Fibroblast of skin of right quadriceps (primary cell): ENCODE results near the gene NAALADL2.

Experiments used
- DNase-seq: peaks from one replicate; pipeline ENCODE4 v3.0.0-alpha.2; 2013

Gene NAALADL2

DNA sequence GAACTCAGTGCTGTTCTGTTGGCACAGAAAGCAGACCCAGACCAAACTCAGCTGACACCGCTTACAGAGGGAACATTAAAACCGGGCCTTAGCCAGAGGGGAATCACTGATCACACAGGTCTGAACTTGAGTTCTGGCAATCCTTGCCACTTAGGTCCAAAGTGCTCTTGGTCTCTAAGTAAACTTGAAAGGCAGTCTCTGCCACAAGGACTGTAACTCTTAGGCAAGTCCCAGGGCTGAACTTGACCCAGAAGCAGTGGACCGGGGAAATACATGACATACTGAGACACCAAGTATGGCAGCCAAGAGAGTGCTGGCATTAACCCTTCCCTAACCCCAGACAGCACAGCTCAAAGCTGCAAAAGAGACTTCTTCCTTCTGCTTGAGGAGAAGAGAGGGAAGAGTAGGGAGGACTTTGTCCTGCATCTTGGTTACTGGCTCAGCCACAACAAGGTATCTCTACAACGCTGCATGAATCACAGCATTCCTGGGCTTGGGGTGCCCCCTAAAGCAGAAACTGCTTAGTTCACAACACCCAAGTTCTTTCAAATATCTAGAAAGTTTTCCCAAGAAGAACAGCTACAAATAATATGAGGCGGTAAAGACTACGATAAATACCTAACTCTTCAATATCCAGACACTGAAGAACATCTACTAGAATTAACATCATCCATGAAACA lies 32.5 kb downstream of the NAALADL2 start:
- peak; percentile 25 for DNase-seq

DNA sequence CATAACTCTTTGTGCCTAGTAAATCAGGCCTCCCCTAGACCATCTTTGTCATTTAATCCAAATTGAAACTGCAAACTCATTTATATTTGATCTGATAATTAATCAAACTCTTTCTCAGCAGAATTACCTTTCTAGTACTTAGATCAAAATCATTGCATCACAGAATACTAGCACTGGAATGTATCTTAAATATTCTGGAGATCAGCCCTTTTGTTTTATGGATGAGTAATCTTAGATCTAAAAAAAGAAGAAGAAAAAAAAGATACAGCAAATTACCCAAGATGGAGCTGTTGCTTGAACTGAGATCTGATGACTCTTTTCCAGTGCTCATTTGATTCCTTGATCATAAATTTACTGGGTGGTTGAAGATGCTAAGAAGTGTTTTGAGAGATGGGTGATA lies 47.9 kb downstream of the NAALADL2 start:
- peak; percentile 19 for DNase-seq

DNA sequence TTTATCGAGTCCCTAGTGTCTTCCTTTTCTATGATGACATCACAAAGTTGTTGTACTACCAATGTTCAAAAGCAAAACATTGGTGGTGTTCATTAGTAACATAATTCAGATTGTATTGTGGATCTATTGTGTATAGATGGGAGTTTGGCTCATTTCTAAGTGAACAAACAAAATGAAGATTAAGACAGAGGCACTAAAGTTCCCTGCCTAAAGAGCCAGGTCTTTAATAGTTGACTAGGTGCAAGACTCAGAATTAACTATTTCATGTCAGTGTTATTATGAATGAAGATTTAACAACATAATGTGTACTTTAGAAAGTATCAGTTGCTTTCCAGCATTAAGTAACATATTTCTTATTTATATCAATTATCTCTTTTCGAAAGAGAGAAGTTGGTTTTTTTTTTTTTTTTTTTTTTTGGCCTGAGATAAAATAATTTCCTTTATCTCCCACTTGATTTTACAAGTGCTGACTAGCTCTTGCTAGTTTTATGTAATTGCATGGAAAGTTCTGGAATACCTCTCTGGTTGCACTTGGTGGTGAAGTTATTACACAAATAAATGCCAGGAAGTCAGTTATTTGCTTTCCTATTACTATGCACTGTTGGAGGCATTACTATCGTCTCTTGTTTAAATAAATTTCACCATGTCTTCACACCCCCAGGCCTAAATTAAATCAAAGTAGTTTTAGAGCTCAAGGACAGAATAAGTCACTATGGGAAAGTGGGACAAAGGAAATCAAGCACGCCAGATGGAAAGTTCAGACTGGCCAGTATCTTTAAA lies 48.7 kb downstream of the NAALADL2 start:
- no peak for DNase-seq

DNA sequence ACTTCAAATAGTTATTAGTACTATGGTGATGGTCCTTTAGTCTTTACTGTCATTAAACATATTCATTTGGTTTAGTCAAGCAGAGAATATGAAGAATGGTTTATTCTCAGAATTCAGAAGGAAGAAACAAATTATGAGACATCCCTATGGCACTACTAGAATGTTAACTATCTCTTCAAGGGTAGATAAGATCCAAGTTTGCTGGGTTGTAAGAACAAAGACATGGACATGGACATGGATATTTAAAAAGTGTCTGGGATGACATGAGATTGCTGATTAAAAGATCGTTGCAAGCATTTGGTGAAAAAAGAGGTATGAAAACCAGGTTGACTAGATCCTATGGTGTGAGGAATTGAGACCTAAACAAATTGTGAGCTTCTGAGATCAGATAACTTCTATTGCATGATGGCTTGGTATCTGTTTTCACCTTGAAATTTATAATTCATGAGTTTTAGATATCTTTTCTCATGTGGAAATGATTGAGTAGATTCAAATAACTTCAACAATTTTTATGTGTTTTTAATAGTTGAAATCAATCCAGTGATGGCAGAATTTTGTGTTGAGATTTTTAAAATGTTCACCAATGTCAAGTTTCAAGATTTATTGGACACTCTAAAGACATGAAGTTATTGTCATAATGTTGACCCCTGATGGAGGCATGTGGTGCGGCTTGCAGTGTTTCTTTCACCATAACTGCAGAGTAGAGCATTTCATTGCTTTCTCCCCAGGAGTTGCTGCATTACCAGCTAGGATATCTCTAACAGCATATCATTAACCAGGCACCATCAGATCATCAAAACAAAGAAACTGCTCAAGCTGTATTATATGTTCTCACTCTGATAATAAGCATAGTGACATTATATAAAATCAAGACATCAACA lies 72.6 kb downstream of the NAALADL2 start:
- peak; percentile 44 for DNase-seq

DNA sequence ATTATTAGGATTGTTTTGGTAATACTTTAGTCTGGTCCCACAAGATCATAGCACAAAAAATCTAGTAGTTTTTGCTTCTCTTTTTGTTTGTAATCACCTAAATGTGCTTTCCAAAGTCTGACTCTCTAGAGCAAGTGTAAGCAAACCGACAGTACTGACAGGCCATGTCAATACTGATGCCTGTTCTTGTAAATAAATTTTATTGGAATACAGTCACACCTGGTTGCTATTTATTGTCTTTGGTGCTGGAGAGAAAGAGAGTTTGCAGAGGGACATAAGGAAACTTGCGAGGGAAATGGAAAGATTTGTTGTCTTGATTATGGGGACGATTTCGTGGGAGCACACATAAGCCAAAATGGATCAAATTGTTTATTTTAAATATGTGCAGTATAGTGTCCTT lies 77.5 kb downstream of the NAALADL2 start:
- no peak for DNase-seq

DNA sequence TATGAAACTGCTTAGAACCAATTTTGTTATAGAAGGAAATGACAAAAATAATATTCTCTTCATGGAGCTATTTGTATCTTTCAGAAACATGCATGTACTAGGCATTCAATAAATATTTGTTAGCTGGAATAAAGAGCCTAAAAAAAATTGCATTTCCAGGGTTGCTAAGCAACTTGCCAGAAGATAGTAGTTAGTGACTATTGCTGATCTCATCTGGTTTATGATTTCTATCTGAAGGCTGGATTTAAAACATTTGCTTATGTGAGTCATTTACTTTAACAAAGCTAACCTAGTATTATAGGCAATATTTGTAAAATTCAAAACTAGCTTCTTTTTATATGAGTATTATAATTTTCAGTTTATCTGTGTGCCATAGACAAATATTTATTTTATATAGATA lies 78.3 kb downstream of the NAALADL2 start:
- DNase-seq, result peak; percentile 76

DNA sequence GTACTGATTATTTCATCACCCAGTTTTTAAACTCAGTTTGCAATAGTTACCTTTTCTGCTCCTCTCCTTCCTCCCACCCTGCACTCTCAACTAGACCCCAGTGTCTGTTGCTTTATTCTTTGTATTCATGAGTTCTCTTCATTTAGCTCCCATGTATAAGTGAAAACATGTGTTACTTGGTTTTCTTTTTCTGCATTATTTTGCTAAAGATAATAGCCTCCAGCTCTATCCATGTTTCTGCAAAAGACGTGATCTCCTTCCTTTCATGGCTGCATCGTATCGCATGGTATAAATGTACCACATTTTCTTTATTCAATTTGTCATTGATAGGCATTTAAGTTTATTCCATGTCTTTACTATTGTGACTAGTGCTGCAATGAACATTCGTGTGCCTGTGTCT lies 79.0 kb downstream of the NAALADL2 start:
- no peak for DNase-seq

DNA sequence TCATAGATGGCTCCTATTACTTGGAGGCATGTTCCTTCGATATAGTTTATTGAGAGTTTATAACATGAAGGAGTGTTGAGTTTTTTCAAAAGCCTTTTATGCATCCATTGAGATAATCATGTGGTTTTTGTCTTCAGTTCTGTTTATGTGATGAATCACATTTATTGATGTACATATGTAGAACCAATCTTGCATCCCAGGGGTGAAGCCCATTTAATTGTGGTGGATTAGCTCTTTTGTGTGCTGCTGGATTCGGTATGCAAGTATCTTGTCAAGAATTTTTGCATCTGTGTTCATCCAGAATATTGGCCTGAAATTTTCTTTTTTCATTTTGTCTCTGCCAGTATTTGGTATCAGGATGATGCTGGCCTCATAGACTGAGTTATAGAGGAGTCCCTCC lies 81.0 kb downstream of the NAALADL2 start:
- no peak for DNase-seq

DNA sequence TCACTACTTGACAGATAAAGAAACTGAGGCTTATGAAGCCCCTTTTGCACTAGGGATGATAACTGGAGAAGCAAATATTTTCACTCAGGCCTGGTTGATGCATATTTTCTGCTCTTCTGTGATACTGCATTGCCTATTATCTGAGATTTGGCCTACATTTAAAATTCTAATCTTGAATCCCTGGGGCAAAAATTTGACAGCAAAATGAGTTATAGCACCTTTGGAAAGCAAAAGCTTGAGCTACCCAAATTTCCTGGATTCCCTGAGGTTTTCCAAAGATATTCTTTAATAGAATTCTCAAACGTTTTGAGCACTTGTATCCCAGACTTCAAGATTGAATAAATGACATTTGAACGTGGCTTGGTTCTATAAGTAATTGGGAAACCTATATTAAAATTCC lies 86.1 kb downstream of the NAALADL2 start:
- no peak for DNase-seq

DNA sequence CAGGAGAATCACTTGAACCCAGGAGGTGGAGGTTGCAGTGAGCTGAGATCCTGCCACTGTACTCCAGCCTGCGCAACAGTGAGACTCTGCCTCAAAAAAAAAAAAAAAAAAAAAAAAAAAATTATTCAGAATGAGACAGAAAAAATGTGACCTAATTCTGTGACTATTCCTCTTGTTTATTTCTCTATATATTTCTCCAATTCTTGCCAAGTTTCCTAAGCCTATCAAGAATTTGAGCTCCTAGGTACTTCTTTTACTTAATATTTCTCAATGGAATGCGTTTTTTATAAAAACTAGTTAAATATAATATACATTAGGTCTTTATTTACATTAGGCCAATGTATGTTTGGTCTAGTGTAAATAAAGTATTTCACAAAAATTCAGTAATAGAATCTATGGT lies 86.8 kb downstream of the NAALADL2 start:
- no peak for DNase-seq

DNA sequence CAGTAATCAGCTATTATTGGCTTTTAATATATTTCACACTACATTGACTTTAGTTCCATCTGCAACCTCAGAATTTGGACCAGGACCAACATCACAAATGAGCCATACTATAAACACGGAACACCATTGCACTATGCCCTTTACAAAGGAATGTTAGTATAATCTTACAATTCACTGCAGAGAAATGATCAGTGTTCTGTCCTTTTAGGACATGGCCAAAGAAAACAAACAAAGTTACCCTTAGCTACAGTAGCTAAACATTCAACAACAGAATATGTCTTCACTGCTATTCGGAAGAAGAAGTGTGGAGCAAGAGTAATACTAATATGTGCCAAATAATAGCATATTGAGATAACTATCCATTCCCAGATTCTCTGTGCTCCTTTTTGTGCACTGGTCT lies 90.4 kb downstream of the NAALADL2 start:
- peak; percentile 80 for DNase-seq

DNA sequence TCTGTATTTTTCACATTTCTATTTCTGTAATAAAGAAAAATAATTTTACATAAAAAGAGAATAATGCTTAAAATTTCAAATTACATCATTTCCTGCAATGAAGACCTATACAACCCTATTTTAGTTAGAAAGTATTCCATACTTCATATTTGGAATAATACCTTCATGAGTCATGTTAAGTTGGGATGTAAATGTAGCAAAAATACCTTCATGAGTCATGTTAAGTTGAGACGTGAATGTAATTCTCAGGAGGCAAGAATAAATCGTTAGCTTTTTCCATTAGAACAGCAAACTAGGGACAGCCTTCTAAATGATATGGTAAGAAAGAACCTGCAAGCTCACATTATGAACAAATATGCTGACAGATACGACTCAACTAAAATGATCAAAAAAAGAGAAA lies 91.9 kb downstream of the NAALADL2 start:
- peak; percentile 86 for DNase-seq

DNA sequence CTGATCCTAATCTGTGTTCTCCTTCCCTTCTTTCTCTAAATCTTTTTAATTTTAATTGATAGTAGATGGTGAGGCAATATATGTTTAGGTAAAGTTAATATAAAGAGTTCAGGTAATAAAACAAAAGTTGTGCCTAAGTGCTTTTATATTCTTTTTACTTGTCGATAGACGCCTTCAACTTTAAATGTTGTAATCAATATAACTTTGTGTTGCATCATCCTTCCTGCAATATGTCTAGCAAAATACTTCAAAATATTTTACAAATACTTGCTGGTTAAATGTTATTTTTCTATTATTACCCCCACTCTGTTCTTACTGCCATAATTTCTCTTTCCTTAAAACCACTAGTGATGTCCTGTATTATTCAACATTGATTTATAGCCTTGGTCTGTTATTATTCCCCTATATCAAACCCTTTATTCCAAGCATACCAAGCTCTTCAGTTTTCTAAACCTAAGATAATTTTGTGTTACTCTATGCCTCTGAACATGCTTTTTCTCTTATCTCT lies 92.4 kb downstream of the NAALADL2 start:
- peak; percentile 30 for DNase-seq

DNA sequence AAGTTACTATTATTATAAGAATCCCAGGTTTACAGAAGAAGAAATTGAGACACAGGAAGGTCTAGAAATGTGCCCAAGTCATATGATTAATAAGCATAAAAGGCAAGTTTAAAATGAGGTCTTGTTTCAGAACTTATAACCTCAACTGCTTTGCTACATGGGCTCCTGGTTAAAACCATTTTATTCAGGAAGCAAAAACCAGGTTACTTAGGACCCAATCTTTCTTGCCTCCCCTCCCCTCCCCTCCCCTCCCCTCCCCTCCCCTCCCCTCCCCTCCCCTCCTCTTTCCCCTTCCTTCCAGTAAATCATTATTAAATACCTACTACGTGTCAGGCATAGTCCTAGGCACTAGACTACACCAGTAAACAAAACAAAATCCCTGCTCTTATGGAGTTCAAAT lies 93.9 kb downstream of the NAALADL2 start:
- no peak for DNase-seq

DNA sequence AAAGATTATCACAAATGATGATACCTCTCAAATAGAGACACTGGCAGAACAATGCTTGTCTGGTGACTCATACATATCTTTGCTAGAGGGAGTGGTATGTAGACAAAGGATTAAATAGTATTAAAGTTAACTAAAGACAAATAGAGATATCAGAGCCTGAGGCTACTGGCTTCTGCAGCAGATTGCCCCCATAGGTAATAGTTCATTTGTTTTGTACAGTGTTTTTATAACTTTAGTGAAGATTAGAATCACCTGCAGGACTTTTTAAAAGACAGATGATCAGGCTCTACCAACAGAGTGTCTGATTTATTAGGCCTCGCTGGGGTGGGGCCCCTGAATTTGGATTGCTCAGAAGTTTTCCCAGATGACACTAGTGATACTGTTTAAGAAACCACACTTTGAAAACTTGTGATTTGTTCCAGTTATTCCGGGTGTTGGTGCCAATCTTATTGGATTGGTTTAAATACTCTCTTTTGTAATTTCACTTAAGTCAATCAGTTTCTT lies 96.4 kb downstream of the NAALADL2 start:
- peak; percentile 57 for DNase-seq

DNA sequence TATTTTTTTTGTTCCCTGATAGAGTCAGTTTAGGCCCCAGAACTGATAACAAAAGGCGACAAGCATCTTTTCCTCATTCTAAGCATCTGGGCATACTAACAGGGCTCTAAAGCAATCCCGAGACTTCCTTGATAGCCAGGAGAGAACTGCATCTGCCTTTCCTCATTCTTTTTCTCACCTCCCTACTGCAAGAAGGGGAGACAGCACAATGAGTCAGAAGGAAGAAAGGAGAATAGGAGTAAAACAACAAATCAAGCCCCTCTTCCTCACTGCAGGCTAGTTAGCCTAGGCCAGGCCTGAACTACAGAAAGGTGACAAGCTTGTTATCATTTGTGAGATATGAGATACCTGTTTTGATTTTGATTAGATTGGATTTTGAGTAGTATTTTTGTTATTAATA lies 97.9 kb downstream of the NAALADL2 start:
- peak; percentile 51 for DNase-seq

DNA sequence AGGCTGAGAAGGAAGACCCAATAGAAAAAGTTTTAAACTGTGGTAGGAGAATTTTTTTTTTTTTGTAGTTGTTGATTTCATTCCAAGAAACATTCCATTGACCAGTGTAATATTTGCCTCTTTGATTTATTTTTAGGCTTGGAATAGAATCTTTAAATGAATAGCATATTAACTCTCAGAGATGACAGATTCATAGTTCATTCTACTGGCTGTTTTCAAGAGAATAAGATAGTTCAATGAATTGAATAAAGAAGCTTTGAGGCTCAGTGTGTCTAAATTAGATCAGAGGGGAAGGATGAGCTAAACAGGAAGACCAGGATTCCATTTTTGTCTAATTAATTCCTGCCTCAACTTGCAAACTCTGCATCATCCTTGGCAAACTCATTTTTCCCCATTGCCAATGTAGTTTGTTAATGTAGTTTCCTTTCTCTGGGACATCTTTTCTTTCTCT lies 98.4 kb downstream of the NAALADL2 start:
- DNase-seq, result peak; percentile 84

DNA sequence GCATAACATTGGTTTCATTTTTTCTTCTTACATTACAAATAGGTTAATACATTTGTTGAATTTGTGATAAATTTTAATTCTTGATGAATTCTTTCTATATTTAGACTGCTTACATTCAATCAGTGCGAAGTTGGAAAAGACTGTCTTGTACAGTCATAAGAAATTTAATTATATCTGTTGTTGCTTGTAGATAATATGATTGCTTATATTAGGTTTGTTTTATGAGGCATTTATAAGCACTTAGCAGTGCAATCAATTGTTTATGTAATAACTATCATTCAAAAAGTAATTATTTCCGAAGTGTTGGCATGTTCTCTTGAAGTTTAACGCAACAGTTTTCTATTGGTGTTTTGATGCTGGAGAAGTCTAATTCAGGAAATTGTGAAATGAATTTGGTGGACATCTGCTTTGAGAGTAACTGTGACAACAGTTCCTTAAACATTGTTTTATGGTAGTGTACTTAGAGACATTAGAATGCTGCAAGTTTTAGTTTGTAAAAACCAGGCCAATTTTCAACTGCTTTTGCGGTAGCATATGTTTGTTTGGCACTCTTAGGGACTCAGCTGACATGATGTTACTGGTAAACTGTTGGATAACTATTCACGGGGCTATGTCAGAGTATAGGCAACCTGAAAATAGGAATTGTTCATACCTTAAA lies 99.7 kb downstream of the NAALADL2 start:
- DNase-seq, result peak; percentile 38

DNA sequence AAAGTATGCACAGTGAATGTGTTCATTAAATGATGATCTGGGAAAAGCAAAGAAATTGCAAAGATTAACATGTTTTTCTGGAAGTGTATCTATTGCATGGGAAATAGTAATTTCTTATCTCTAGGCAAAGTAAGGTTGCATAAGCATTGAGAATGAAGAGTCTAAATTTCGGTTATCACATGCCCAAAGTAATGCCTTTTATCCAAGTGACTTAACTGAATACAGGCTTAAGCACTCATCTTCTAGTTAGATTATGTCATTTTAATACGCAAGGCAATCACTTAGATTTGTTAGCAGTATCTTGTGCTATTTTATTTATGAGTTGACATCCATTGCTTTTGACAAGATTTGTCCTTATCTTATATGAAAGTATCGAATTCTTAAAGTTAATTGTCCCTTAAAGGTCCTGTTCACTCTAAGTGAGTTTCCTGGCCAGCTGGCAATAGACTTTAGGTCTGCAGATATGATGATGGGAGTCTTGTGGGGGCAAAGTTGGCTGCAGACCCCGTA lies 100.5 kb downstream of the NAALADL2 start:
- DNase-seq, result no peak

DNA sequence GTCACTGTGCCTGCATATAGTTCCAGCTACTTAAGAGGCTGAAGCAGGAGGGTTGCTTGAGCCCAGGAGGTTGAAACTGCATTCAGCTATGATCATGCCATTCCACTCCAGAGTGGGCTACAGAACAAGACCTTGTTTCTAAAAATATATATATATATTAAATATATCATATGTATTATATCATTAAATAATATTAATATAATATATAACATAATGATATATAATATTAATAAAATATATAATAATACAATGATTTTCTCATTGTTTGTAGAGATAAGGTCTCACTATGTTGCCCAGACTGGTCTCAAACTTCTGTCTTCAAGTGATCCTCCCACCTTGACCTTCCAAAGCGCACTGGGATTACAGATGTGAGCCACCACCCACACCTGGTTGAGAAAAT lies 101.8 kb downstream of the NAALADL2 start:
- no peak for DNase-seq

DNA sequence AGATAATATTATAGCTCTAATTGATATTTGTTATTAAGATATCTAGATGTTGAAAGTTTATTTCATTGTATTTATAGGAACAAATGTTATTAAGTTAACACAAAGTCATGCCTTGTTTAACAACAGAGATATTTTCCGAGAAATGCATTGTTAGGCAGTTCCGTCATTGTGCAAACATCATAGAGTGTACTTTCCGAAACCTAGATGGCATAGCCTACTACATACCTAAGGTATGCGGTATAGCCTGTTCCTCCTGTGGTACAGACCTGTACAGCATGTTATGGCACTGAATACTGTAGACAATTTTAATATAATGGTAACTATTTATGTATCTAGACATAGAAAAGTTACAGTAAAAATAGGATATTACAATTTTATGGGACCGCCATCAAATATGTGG lies 114.3 kb downstream of the NAALADL2 start:
- DNase-seq, result no peak

DNA sequence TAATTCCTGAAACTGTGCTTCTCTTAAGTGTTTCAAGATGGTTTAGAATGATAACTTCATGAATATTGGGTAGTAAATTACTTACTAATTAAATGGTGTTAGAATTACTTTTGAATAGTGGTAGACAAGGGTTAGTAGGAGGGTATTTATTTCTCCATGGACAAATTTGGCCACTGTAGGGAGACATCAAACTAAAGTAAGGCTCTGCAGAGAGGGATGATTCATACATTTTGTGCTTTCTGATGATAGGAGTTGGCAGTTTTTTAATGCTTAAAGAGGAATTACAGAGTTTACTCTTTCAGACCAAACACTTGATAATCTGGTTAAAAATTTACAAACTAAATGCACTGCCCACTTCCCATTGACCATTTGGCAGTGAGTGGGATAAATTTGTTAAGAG lies 127.6 kb downstream of the NAALADL2 start:
- DNase-seq, result peak; percentile 35
